Muscle of leg (tissue), 11 donors: ENCODE results near the gene PCNX3. TPM values are rescaled to one million over a fixed set of nuclear protein-coding genes. Genes with fewer than 3 reads are reported as not detected.
A peak's percentile ranks its signal among the peaks of the same experiment; 100 is the strongest.

ENCODE experiments used
- DNase-seq: peaks from one replicate; pipeline ENCODE4 v3.0.0; 2013
- H3K27ac ChIP-seq: one replicate; pipeline ENCODE4 v1.5.1; 2013; ENCODE audit warnings: mild to moderate bottlenecking, low read length, control low read depth
- H3K27me3 ChIP-seq: one replicate; pipeline ENCODE4 v1.6.1; 2013; ENCODE audit warnings: low read length; ENCODE audit not compliant: control insufficient read depth, insufficient read depth
- H3K36me3 ChIP-seq: one replicate; pipeline ENCODE4 v1.6.1; 2013; ENCODE audit warnings: low read length; ENCODE audit not compliant: control insufficient read depth, insufficient read depth
- H3K4me1 ChIP-seq: one replicate; pipeline ENCODE4 v1.6.1; 2013; ENCODE audit warnings: low read length; ENCODE audit not compliant: control insufficient read depth, insufficient read depth
- H3K4me3 ChIP-seq: one replicate; pipeline ENCODE4 v1.5.1; 2013; ENCODE audit warnings: low read length, control low read depth
- H3K9me3 ChIP-seq: replicated peaks from 2 replicates; pipeline ENCODE4 v1.6.1; 2013; ENCODE audit warnings: low read depth, low read length; ENCODE audit not compliant: control insufficient read depth
- WGBS: methylation state at CpG from one replicate; pipeline ENCODE4 v1.1.5; 2013; ENCODE audit warnings: missing lambda C conversion rate; ENCODE audit not compliant: insufficient coverage; 5-methylcytosine and 5-hydroxymethylcytosine counted together
- polyA plus RNA-seq, 8 donors: library from polyadenylated mRNA; unstranded; fragments of 120-200 nt; gene quantifications; one replicate each; pipeline versions ENCODE4 v1.2.1 to v1.2.3, GENCODE V29; 2013; ENCODE audit warnings: inconsistent platforms in 1 of 8, low replicate concordance in 1 of 8; ENCODE audit not compliant: insufficient read length in 8 of 8, insufficient read depth in 1 of 8
- total RNA-seq: library from RNA; stranded (reverse); fragments of 120-200 nt; gene quantifications from one replicate; pipeline ENCODE4 v1.2.4, GENCODE V29; 2013

Gene PCNX3
- total and polyA plus RNA-seq, 9 donors: 6.6 to 24.7 (median 20.0) TPM

GRCh38 chr11:65589444-65590239 lies 25.9 kb upstream of the PCNX3 start:
- Histone ChIP-seq H3K27ac (peak overlapping the region; percentile 76), H3K27me3 (no peaks in the 10 kb centered on the region), H3K9me3 (no peaks in the 10 kb centered on the region), H3K36me3 (peaks cover 68% of the 10 kb centered on the region), H3K4me3 (no peak overlapping the region), H3K4me1 (peaks cover 91% of the 10 kb centered on the region)
- DNase-seq: no peak
- 39% methylated on average over 2 of the region's 9 CpGs for WGBS

- 28% methylated on average over 5 of the region's 8 CpGs for WGBS
- Histone ChIP-seq H3K4me1 (peaks cover 94% of the 10 kb centered on the region), H3K27me3 (no peaks in the 10 kb centered on the region), H3K9me3 (no peaks in the 10 kb centered on the region), H3K4me3 (no peak overlapping the region), H3K27ac (peak overlapping the region; percentile 80), H3K36me3 (peaks cover 65% of the 10 kb centered on the region)
- peak; percentile 92 for DNase-seq
Observed at GRCh38 chr11:65590240-65590738, 25.3 kb upstream of the PCNX3 start.

- Histone ChIP-seq H3K27ac (peak overlapping the region; percentile 42), H3K4me3 (no peak overlapping the region), H3K36me3 (peaks cover 48% of the 10 kb centered on the region), H3K27me3 (no peaks in the 10 kb centered on the region), H3K4me1 (peaks cover 84% of the 10 kb centered on the region), H3K9me3 (no peaks in the 10 kb centered on the region)
- DNase-seq: no peak
- WGBS: 27% methylated on average over 99 of the region's 106 CpGs
Observed at GRCh38 chr11:65591939-65592857, 23.4 kb upstream of the PCNX3 start.

DNA sequence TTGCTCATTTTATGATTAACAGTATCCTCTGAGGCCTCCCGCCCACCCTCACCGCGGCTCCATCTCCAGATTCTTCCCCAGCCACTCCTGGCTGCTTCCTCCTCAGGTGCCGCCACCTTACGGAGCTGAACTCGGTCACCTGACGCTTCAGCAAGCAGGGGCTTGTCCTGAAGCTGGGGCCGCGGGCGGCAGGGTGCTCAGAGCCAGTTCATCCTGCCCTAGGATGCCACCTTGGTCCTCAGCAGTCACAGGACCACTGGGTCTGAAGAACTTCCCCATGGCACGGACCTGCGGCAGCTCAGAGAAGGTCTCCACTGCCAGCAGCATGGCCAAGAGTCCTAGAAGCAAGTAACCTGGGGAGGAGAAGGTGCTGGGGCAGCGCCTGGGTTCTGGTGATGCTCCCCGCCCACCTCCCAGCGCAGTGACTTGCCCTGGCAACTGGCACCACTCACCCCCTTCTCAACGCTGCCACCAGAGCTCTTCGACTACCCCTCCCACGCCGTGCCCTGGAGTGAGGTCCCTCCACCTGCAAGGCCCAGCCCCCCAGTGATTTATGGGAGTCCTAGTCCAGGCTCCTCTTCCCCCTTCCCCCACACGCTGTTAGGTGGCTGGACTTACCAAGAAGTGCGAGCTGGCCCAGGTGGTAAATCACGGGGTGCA lies 22.6 kb upstream of the PCNX3 start:
- 70% methylated on average over 18 of the region's 22 CpGs for WGBS
- H3K27me3 ChIP-seq: no peaks in the 10 kb centered on the region
- H3K4me1 ChIP-seq: peaks cover 76% of the 10 kb centered on the region
- no peak for DNase-seq
- H3K4me3 ChIP-seq: no peak overlapping the region
- peak overlapping the region; percentile 42 for H3K27ac ChIP-seq
- H3K36me3 ChIP-seq: peaks cover 46% of the 10 kb centered on the region
- no peaks in the 10 kb centered on the region for H3K9me3 ChIP-seq

- H3K4me1 ChIP-seq: peaks cover 69% of the 10 kb centered on the region
- H3K4me3 ChIP-seq: no peak overlapping the region
- no peaks in the 10 kb centered on the region for H3K9me3 ChIP-seq
- WGBS: 71% methylated on average over 25 of the region's 26 CpGs
- H3K27ac ChIP-seq: peak overlapping the region; percentile 57
- peaks cover 47% of the 10 kb centered on the region for H3K36me3 ChIP-seq
- DNase-seq: no peak
- H3K27me3 ChIP-seq: no peaks in the 10 kb centered on the region
Observed at GRCh38 chr11:65593518-65594414, 21.8 kb upstream of the PCNX3 start.

DNA sequence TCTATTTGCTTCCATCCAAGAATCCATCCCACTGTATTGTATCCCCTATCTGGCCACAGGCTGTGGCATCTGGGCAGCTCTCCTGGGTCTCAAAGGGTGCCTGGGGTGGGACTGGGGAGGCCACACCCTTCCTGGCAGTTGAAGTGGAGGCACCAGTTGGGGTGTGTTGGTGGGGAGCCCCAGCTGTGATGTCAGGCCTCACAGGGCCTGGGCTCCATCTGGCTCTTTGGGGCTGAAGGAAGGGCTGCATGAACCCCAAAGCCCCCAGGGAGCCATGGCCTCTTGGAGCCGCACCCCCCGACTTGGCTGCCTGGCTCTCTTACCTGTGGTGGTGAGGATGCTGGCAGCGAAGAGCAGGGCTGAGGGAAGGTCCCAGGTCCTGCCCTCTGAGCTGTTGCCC lies 20.4 kb upstream of the PCNX3 start:
- peaks cover 50% of the 10 kb centered on the region for H3K36me3 ChIP-seq

GRCh38 chr11:65595543-65596281 lies 19.9 kb upstream of the PCNX3 start, which contains the start of gene KCNK7:
TSS of gene KCNK7 (minus strand) at chr11:65595800. CDS start at chr11:65595772, 28 bp downstream.
- H3K36me3 ChIP-seq: peaks cover 51% of the 10 kb centered on the region
- DNase-seq: no peak

More for the DNA sequence above, 20.4 kb upstream of the PCNX3 start:
- WGBS: 92% methylated on average over 2 of the region's 3 CpGs
- Histone ChIP-seq H3K9me3 (no peaks in the 10 kb centered on the region), H3K4me1 (peaks cover 55% of the 10 kb centered on the region), H3K4me3 (no peak overlapping the region), H3K27ac (no peak overlapping the region), H3K27me3 (no peaks in the 10 kb centered on the region)
- DNase-seq: no peak

DNA sequence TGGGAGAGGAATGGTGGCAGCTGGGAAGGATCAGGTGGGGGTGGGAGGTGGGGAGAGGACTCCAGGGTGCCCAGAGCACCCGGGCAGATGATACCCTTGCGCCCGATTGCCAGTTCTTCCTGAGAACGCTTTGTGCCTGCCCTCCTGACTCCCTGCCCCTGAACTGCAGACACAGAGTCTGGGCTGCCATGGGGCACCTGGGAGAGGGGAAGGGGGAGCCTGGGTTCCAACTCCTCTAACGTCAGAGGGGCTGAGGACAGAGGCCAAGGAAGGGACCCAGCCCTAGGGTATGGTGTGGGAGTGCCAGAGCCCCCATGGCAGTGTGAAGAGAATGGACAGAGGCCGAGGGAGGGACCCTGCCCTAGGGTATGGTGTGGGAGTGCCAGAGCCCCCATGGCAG lies 19.1 kb upstream of the PCNX3 start:
- H3K36me3 ChIP-seq: peaks cover 54% of the 10 kb centered on the region

More at GRCh38 chr11:65595543-65596281, 19.9 kb upstream of the PCNX3 start, which contains the start of gene KCNK7:
- no peaks in the 10 kb centered on the region for H3K27me3 ChIP-seq
- peaks cover 49% of the 10 kb centered on the region for H3K4me1 ChIP-seq
- WGBS: 59% methylated on average over 7 of the region's 12 CpGs
- H3K9me3 ChIP-seq: no peaks in the 10 kb centered on the region
- no peak within 1 kb of the TSS for H3K4me3 ChIP-seq
- H3K27ac ChIP-seq: no peak within 1 kb of the TSS

More for the DNA sequence above, 19.1 kb upstream of the PCNX3 start:
- Histone ChIP-seq H3K27me3 (no peaks in the 10 kb centered on the region), H3K9me3 (no peaks in the 10 kb centered on the region), H3K27ac (no peak overlapping the region), H3K4me3 (no peak overlapping the region), H3K4me1 (peaks cover 42% of the 10 kb centered on the region)
- no peak for DNase-seq
- WGBS: 67% methylated on average over 4 of the region's 6 CpGs
